ENCODE data around the gene LRRC46.

Gene LRRC46

GRCh38 chr17:47831003-47831933 lies at the start of gene LRRC46, which contains the start of gene MRPL10:
Gene LRRC46 (plus strand): TSS chr17:47831670. CDS start chr17:47831990, 320 bp downstream.
Gene MRPL10 (minus strand): TSS chr17:47831541. CDS start chr17:47831511, 30 bp downstream.
- DNase-seq, result peak; percentile 93

GRCh38 chr17:47785538-47786123 lies 45.8 kb upstream of the LRRC46 start:
- DNase-seq, result no peak

GRCh38 chr17:47789611-47790561 lies 41.6 kb upstream of the LRRC46 start:
- peak; percentile 42 for DNase-seq

- no peak for DNase-seq
Measured at GRCh38 chr17:47791025-47791424, 40.4 kb upstream of the LRRC46 start.

- no peak for DNase-seq
Measured at GRCh38 chr17:47792457-47792856, 39.0 kb upstream of the LRRC46 start.

GRCh38 chr17:47792979-47793378 lies 38.5 kb upstream of the LRRC46 start:
- DNase-seq, result no peak

GRCh38 chr17:47797797-47798196 lies 33.7 kb upstream of the LRRC46 start:
- DNase-seq, result no peak

- DNase-seq, result no peak
Measured at GRCh38 chr17:47800686-47801085, 30.8 kb upstream of the LRRC46 start.

GRCh38 chr17:47801176-47801765 lies 30.2 kb upstream of the LRRC46 start:
- DNase-seq, result no peak

GRCh38 chr17:47801906-47802305 lies 29.6 kb upstream of the LRRC46 start:
- DNase-seq, result no peak

- DNase-seq, result peak; percentile 63
Measured at GRCh38 chr17:47802341-47803022, 29.0 kb upstream of the LRRC46 start.

GRCh38 chr17:47803201-47803600 lies 28.3 kb upstream of the LRRC46 start:
- DNase-seq, result no peak

GRCh38 chr17:47803751-47804150 lies 27.7 kb upstream of the LRRC46 start:
- DNase-seq, result no peak

GRCh38 chr17:47804461-47804860 lies 27.0 kb upstream of the LRRC46 start:
- no peak for DNase-seq

GRCh38 chr17:47806026-47806912 lies 25.2 kb upstream of the LRRC46 start:
- no peak for DNase-seq

- no peak for DNase-seq
Measured at GRCh38 chr17:47806913-47807255, 24.6 kb upstream of the LRRC46 start.

- DNase-seq, result no peak
Measured at GRCh38 chr17:47807421-47807820, 24.0 kb upstream of the LRRC46 start.

- no peak for DNase-seq
Measured at GRCh38 chr17:47808036-47808829, 23.2 kb upstream of the LRRC46 start.

GRCh38 chr17:47808830-47809480 lies 22.5 kb upstream of the LRRC46 start:
- no peak for DNase-seq
